SH-SY5Y (cell line): ENCODE measurements around the gene XPNPEP3.

Experiments used
- GATA2 ChIP-seq: IDR thresholded peaks from 2 replicates; pipeline ENCODE4 v1.6.1; 2011; ENCODE audit warnings: mild to moderate bottlenecking, low read depth, low read length
- GATA3 ChIP-seq: IDR thresholded peaks from 2 replicates; pipeline ENCODE4 v1.6.1; 2011; ENCODE audit warnings: low read depth, mild to moderate bottlenecking, low read length, moderate library complexity

DNA sequence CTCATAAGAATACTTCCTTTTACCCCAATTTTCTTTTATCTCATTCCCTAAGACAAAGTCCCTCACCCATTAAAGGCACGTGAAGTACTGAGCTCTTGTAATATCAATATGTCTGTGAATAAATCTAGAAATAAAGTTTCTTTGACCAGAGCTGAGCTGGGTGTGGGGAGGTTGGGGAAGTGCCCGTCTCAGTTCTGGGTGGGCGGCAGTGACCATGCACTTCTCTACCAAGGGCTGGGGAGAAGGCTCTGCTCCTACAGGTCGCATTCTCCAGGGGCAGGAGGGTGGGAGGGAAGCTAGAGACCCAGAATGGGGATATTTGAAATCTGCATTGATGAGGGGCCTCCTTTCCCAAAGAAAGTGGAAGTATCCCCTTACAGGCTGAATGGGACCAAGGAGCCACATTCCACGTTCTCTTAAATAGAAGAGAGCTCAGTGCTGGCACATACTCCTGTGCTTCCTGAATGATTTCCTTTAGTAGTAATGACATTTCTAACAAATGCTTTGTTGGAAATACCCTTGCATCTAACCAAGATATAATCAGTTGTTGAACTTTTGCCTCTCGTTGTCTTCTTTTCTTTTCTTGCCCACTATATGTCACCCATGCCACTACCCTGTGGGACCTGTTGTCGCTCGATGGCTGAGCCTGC, 110.3 kb downstream of the XPNPEP3 start:
- no peak for TF ChIP-seq GATA3
- TF ChIP-seq GATA2, result no peak
